Measurements from ENCODE around the gene KRTAP5-2. TPM values are rescaled to one million over a fixed set of nuclear protein-coding genes. Genes with fewer than 3 reads are reported as not detected.
"Not testable (repeated sequence)": the region's sequence is repeated elsewhere in the genome, so short reads cannot be mapped to it uniquely, and the experiment has no call there.

KRTAP5-2 gene
- polyA plus RNA-seq, 3 donors = not detected

GRCh38 chr11:1595994-1596575 lies 2.0 kb downstream of the KRTAP5-2 start:
- H3K4me3 ChIP-seq (replicated peaks in 1 of 3; ENCODE audit: low read depth in 2 of 3, low read length in 3 of 3); intact Hi-C loops (cut with micrococcal nuclease); H3K9me3 Mint-ChIP-seq; H2AFZ ChIP-seq (ENCODE audit: insufficient read depth, low read depth, low read length, poor library complexity, severe bottlenecking); H3K4me2 ChIP-seq (replicated peaks; ENCODE audit: extremely low read depth, low read length, poor library complexity, severe bottlenecking); H4K20me1 ChIP-seq (ENCODE audit: insufficient read depth, low read length); H3K9ac ChIP-seq (ENCODE audit: insufficient read depth, low read length, poor library complexity, severe bottlenecking); H3K4me1 Mint-ChIP-seq; H3K36me3 ChIP-seq (replicated peaks in 1 of 2; ENCODE audit: control insufficient read depth in 1 of 2, insufficient read depth in 2 of 2, low read length in 2 of 2); H3K79me2 ChIP-seq (ENCODE audit: insufficient read depth, low read length); H3K36me3 Mint-ChIP-seq; H3K4me1 ChIP-seq (ENCODE audit: control insufficient read depth in 1 of 2, insufficient read depth in 2 of 2, low read length in 2 of 2); H3K27ac ChIP-seq (ENCODE audit: low read depth in 1 of 2, low read length in 2 of 2); DNase-seq; H3K9me3 ChIP-seq (replicated peaks in 1 of 2; ENCODE audit: control insufficient read depth in 1 of 2, insufficient read depth in 1 of 2, low read length in 2 of 2): not testable (repeated sequence)
- 87% methylated on average over 5 of the region's 11 CpGs for WGBS (ENCODE audit: insufficient coverage)
- Mint-ChIP-seq H3K27ac (peak overlapping the region in 1 of 7 donors; percentile 43), H3K27me3 (ENCODE audit: low read depth in 3 of 3) (peaks cover 62 to 80% (median 73%) of the 10 kb centered on the region in 3 donors), H3K4me3 (peak overlapping the region in 1 of 2 donors; percentile 52)
- peak; percentile 10 for TF ChIP-seq CTCF (IDR thresholded peaks at IDR 0.05)
- peaks cover 5 to 33% of the 10 kb centered on the region in 2 donors for H3K27me3 ChIP-seq (ENCODE audit: control insufficient read depth in 2 of 2, insufficient read depth in 2 of 2, low read length in 2 of 2)

- WGBS (ENCODE audit: insufficient coverage) = no CpG with 5 or more reads among the region's 9 CpGs
- Mint-ChIP-seq H3K27me3 (ENCODE audit: low read depth in 3 of 3) (peaks cover 46 to 63% (median 49%) of the 10 kb centered on the region in 3 donors), H3K36me3 (peaks cover 0 to 3% of the 10 kb centered on the region in 2 donors), H3K4me3 (peak overlapping the region in 1 of 2 donors; percentile 50), H3K4me1 (peaks cover 20% of the 10 kb centered on the region), H3K27ac (no peak overlapping the region), H3K9me3 (peaks cover 14 to 32% (median 16%) of the 10 kb centered on the region in 7 donors)
- no peaks in the 10 kb centered on the region for H3K36me3 ChIP-seq (replicated peaks in 1 of 2; ENCODE audit: control insufficient read depth in 1 of 2, insufficient read depth in 2 of 2, low read length in 2 of 2)
- no peak for DNase-seq
- H3K9me3 ChIP-seq (replicated peaks in 1 of 2; ENCODE audit: control insufficient read depth in 1 of 2, insufficient read depth in 1 of 2, low read length in 2 of 2) = peaks cover 7 to 27% of the 10 kb centered on the region in 2 donors
- H3K4me3 ChIP-seq (replicated peaks in 1 of 3; ENCODE audit: low read depth in 2 of 3, low read length in 3 of 3) = no peak overlapping the region
- no peak overlapping the region for H2AFZ ChIP-seq (ENCODE audit: insufficient read depth, low read depth, low read length, poor library complexity, severe bottlenecking)
- H3K4me2 ChIP-seq (replicated peaks; ENCODE audit: extremely low read depth, low read length, poor library complexity, severe bottlenecking) = no peak overlapping the region
- H3K4me1 ChIP-seq (ENCODE audit: control insufficient read depth in 1 of 2, insufficient read depth in 2 of 2, low read length in 2 of 2) = peaks cover 18 to 27% of the 10 kb centered on the region in 2 donors
- H3K79me2 ChIP-seq (ENCODE audit: insufficient read depth, low read length) = no peaks in the 10 kb centered on the region
- no peak overlapping the region for H3K9ac ChIP-seq (ENCODE audit: insufficient read depth, low read length, poor library complexity, severe bottlenecking)
- no peaks in the 10 kb centered on the region for H4K20me1 ChIP-seq (ENCODE audit: insufficient read depth, low read length)
- TF ChIP-seq CTCF (IDR thresholded peaks at IDR 0.05) = no peak
- H3K27ac ChIP-seq (ENCODE audit: low read depth in 1 of 2, low read length in 2 of 2) = no peak overlapping the region
- H3K27me3 ChIP-seq (ENCODE audit: control insufficient read depth in 2 of 2, insufficient read depth in 2 of 2, low read length in 2 of 2) = peaks cover 0 to 24% of the 10 kb centered on the region in 2 donors
- intact Hi-C loops (cut with micrococcal nuclease) = no loop called here
Measured at GRCh38 chr11:1592628-1593027, 5.5 kb downstream of the KRTAP5-2 start.

All from CD14-positive monocyte (primary cell).